Measurements from ENCODE around the gene IRF2.

The IRF2 gene

DNA sequence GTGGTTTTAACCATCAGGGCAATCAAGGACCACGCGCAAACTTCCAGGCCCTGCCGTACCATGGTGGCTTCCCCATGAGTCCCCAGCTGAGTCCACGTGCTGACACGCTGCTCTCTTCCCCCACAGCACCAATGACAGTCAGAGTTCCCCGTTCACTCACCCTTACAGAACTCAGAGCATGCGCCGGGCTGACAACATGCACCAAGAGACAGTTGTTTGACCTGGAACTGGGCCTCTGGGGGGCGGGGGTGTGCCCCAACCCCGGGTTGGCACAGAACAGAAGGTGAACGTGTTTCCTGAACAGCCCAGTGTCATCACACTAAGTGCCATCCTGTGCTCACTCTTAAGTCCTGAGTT lies 29.4 kb downstream of the IRF2 start:
- TF ChIP-seq, protein P1, sequence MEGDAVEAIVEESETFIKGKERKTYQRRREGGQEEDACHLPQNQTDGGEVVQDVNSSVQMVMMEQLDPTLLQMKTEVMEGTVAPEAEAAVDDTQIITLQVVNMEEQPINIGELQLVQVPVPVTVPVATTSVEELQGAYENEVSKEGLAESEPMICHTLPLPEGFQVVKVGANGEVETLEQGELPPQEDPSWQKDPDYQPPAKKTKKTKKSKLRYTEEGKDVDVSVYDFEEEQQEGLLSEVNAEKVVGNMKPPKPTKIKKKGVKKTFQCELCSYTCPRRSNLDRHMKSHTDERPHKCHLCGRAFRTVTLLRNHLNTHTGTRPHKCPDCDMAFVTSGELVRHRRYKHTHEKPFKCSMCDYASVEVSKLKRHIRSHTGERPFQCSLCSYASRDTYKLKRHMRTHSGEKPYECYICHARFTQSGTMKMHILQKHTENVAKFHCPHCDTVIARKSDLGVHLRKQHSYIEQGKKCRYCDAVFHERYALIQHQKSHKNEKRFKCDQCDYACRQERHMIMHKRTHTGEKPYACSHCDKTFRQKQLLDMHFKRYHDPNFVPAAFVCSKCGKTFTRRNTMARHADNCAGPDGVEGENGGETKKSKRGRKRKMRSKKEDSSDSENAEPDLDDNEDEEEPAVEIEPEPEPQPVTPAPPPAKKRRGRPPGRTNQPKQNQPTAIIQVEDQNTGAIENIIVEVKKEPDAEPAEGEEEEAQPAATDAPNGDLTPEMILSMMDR (IDR thresholded peaks at IDR 0.05; ENCODE audit: insufficient read depth, low read length, missing control alignments): no peak
- ChIA-PET POLR2A (no interaction called here), CTCF (no interaction called here)
- DNase-seq (ENCODE audit: low read depth, low spot score): no peak
- no peak overlapping the region for H3K4me3 ChIP-seq (ENCODE audit: low read depth, low read length)

DNA sequence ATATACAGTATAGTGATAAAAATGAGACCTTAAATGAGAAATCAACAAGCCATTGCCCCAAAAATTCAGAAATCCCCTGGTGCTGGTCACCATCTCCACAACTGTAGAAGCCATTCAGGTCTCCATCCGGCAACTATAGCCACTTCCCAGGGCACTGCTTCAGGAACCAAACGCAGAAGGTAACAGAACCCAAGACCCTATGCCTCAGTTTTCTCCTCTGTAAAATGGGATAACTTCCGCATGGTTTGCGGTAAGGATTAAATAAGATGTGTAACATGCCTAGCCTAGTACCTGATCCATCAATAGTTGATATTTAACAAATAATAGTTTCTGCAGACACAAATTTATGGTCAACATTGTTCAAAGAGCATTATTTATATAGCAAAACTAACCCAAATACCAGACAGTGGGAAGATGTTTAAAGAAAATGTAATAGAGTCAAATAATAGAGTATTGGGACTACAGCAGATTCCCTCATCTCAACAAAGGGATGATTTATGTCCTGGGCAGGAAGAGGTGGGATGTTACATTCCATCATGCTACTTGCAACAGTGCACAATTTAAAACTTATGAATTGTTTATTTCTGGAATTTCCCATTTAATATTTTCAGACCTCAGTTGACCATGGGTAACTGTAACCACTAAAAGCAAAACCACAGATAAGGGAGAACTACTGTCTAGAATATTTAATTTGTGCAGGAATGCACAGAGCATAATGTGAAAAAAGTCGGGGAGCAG lies 30.0 kb downstream of the IRF2 start:
- POLR2A ChIA-PET: no interaction called here
- CTCF ChIA-PET: no interaction called here
- TF ChIP-seq, protein P1 (IDR thresholded peaks at IDR 0.05; ENCODE audit: insufficient read depth, low read length, missing control alignments): no peak
- no peak overlapping the region for H3K4me3 ChIP-seq (ENCODE audit: low read depth, low read length)
- DNase-seq (ENCODE audit: low read depth, low spot score): no peak

DNA sequence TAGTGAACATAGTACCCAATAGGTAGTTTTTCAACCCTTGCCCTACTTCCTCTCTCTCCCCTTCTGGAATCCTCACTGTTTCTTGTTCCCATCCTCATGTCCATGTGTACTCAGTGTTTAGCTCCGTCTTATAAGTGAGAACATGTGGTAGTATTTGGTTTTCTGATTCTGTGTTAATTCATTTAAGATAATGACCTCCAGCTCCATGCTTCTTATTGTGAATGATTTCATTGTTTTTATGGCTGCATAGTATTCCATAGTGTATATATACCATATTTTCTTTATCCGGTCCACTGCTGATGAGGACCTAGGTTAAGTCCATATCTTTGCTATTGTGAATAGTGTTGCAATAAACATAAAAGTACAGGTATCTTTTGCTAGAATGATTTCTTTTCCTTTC lies 31.0 kb downstream of the IRF2 start:
- H3K4me3 ChIP-seq (ENCODE audit: low read depth, low read length): no peak overlapping the region
- POLR2A ChIA-PET: no interaction called here
- no peak for DNase-seq (ENCODE audit: low read depth, low spot score)
- CTCF ChIA-PET: no interaction called here
- TF ChIP-seq, protein P1 (IDR thresholded peaks at IDR 0.05; ENCODE audit: insufficient read depth, low read length, missing control alignments): no peak

DNA sequence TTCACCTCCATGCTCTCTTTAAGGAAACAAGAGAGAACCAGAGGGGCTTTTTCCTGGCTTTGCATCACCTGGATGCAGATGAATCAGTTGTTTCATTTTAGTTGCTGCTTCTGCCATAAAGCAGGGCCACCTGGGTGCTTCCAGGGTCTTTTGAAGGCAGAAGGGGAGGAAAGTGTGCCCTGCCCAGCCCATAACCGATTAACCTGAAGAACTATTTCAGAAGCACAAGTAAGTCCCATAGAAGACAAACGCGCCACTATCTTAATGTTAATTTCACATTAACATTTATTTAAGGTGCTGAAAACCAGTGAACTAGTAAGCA lies 32.1 kb downstream of the IRF2 start:
- POLR2A ChIA-PET: no interaction called here
- CTCF ChIA-PET: interaction anchor here (0.9 kb wide), 1 partner anchor 178 kb away, joined by 3 read pairs; no protein-coding TSS in a partner anchor
- TF ChIP-seq, protein P1 (IDR thresholded peaks at IDR 0.05; ENCODE audit: insufficient read depth, low read length, missing control alignments): no peak
- no peak for DNase-seq (ENCODE audit: low read depth, low spot score)
- H3K4me3 ChIP-seq (ENCODE audit: low read depth, low read length): no peak overlapping the region

DNA sequence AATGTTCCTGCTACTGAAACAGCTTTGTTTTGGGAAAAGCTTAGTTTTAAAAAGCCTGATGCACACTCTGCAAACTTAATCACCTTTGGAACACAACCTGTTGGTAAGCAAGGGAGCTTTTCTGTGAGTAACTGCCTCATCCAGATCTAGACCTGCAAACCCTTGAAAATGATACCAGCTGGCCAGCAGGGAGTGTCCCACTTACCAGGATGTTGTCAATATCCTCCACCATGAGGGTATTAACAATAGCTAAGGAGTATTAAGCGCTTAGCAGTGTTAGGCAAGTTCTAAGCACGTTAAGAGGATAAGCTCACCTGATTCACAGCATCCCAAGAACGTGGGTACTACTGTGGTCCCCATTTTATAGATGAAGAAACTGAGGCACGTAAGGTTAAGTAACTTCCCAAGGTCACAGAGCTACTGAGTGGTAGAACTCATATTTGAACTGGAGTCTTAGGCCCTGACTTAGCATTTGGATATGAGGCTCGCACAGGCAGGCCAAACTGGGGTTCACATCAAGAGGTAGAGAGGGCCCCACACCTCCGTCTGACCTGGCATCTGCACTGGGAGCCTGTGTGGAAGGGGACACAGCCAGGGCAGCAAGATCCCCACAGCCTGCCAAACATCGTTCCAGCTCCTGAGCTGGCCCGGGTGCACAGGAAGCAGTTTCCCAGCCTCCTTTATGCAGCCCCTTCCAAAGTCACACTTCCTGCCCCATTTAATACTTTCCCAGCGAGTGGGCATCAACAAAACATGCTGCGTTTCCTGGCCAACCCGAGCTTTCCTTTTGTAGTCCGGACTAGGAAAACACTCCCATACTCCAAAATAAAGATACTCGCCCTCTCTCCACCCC lies 32.7 kb downstream of the IRF2 start:
- no peak for DNase-seq (ENCODE audit: low read depth, low spot score)
- no peak overlapping the region for H3K4me3 ChIP-seq (ENCODE audit: low read depth, low read length)
- ChIA-PET POLR2A (no interaction called here), CTCF (interaction anchor here (0.7 to 1.4 kb wide), 4 partner anchors 10 to 181 kb away, joined by 3 to 4 read pairs (median 3); no protein-coding TSS in a partner anchor)
- TF ChIP-seq, protein P1 (IDR thresholded peaks at IDR 0.05; ENCODE audit: insufficient read depth, low read length, missing control alignments): no peak

Data from AG04449 (cell line).